ENCODE results near the gene RNPEPL1. TPM values are rescaled to one million over a fixed set of nuclear protein-coding genes. Genes with fewer than 3 reads are reported as not detected.

The RNPEPL1 gene
- total and polyA plus RNA-seq, 2 experiments from 2014 or later: 46.3 to 57.2 TPM

DNA sequence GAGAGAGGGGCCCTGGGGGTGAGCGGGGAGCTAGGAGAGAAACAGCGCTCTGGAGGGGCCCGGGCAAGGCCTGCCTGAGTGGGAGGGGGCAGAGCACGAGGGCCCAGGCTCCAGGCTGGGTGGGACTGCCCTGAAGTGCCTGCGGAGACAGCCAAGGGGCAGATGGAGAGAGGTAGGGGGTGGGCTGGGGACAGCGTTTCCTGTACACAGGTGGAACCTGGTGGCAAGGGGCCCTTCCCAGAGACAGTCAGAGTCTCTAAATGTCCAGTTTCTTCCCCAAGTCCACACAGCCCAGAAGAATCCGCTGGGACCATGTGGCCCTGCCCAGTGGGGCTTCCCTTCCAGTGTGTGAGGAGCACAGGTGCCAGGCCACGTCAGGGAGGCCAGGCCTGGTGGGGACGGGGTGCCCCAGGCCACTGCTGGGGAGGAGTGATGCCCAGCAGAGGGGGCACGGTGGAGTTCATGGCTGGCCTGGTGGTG is 55.3 kb downstream of the RNPEPL1 start:
- 96% methylated on average over 4 of the region's 10 CpGs for WGBS (ENCODE audit: low lambda C conversion rate, missing lambda C conversion rate)
- H2AFZ ChIP-seq: no peak overlapping the region
- H3K36me3 ChIP-seq (replicated peaks; ENCODE audit: insufficient read depth, low read depth): no peaks in the 10 kb centered on the region

DNA sequence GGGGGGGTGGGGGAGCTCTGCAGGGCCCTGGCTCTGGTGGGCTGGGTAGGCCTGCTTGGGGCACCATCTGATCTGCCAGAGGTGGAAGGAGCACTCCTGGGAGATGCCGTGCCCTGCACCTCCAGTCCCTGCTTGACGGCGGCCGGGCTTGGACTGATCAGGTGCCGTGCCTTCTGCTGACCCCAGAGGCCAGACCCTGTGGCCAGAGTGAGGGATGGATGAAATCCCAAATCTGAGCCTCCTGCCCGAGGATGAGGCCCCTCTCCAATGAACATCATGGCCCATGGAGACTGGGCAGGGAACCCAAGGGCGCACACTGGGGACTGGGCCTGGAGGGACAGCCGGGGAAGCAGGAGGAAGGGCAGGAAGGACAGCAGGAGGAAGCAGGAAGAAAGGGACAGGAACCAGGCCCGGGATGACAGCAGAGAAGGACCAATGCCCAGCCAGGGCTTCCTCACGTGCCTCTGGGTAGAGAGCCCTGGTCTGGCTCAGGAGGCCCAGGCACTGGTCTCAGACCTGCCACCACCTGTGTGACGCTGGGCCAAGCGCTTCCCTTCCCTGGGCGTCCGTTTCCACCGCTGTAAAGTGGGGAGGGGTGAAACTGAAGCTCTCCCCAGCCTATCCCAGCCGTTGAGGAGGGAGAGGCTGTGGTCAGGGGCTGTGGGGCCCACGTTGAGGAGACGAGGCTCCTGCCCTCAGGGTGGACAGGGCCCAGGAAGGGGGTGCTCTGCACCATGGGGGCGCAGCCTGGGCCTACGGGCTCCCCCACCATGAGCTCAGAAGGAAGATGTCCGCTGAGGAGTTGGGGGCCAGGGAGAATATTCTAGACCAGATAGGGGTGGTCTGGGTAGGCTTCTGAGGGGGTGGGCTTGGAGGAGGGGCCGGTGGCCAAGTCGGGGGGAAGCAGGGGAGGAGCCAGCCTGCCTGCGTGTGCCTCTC is 56.0 kb downstream of the RNPEPL1 start:
- WGBS (ENCODE audit: low lambda C conversion rate, missing lambda C conversion rate): 77% methylated on average over 20 of the region's 24 CpGs

More for the DNA sequence above, 55.3 kb downstream of the RNPEPL1 start:
- no peak overlapping the region for H3K4me2 ChIP-seq
- no peak overlapping the region for H3K4me3 ChIP-seq
- no peaks in the 10 kb centered on the region for H3K9me3 ChIP-seq (ENCODE audit: low read depth)
- no peaks in the 10 kb centered on the region for H4K20me1 ChIP-seq (ENCODE audit: insufficient read depth, poor library complexity, severe bottlenecking)
- TF ChIP-seq EZH2 (IDR thresholded peaks at IDR 0.05; ENCODE audit: borderline replicate concordance) (no peak), EZH2phosphoT487 (IDR thresholded peaks at IDR 0.05; ENCODE audit: low read depth, severe bottlenecking, unreplicated experiment) (no peak)
- TF ChIP-seq, protein P1, sequence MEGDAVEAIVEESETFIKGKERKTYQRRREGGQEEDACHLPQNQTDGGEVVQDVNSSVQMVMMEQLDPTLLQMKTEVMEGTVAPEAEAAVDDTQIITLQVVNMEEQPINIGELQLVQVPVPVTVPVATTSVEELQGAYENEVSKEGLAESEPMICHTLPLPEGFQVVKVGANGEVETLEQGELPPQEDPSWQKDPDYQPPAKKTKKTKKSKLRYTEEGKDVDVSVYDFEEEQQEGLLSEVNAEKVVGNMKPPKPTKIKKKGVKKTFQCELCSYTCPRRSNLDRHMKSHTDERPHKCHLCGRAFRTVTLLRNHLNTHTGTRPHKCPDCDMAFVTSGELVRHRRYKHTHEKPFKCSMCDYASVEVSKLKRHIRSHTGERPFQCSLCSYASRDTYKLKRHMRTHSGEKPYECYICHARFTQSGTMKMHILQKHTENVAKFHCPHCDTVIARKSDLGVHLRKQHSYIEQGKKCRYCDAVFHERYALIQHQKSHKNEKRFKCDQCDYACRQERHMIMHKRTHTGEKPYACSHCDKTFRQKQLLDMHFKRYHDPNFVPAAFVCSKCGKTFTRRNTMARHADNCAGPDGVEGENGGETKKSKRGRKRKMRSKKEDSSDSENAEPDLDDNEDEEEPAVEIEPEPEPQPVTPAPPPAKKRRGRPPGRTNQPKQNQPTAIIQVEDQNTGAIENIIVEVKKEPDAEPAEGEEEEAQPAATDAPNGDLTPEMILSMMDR (IDR thresholded peaks at IDR 0.05; ENCODE audit: poor library complexity): no peak
- peaks cover 4% of the 10 kb centered on the region for H3K4me1 ChIP-seq (ENCODE audit: insufficient read depth)
- H3K27me3 ChIP-seq: no peaks in the 10 kb centered on the region
- DNase-seq (ENCODE audit: low spot score): no peak
- no peaks in the 10 kb centered on the region for H3K79me2 ChIP-seq
- no peak overlapping the region for H3K27ac ChIP-seq
- H3K9me2 ChIP-seq (replicated peaks; ENCODE audit: insufficient read depth): no peaks in the 10 kb centered on the region

DNA sequence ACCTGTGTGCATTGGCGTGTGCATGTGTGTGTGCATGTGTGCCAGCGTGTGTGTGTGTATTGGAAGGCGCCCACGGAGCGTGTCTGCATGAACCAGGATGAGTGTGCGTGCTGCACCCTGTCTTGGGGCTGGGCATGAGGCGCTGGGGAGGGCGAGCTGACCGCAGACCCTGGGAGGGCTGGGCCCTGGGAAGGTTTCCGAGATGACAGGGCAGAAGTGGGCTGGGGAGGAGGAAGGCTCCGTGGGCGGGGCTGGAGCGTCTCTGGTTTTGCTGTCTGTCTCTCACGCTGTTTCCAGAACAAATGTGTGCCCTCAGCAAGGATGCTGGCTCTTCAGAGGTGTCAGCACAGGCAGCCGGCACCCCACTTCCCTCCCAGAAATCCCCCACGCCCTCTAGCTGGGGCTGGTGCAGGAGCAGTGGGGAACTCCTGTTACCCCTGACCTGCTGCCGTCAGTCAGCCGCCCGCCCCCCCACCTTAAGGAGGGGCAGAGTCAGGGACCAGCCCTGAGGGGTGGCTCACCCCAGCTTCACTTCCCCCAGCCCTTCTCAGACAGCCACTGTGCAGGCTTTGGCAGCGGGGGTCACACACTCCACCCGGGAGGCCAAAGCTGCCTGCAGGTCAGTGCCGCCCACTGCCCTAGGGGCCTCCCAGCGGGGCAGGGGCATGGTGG is 56.8 kb downstream of the RNPEPL1 start, which contains the start of gene GPR35:
Gene GPR35 (plus strand): TSS at position 531 of the 672 bp plus-strand sequence. CDS start 4,473 bp downstream, outside the sequence.
- Histone ChIP-seq H3K4me1 (ENCODE audit: insufficient read depth) (peaks cover 4% of the 10 kb centered on the region), H3K9me2 (replicated peaks; ENCODE audit: insufficient read depth) (no peaks in the 10 kb centered on the region), H3K79me2 (no peaks in the 10 kb centered on the region), H3K36me3 (replicated peaks; ENCODE audit: insufficient read depth, low read depth) (no peaks in the 10 kb centered on the region), H4K20me1 (ENCODE audit: insufficient read depth, poor library complexity, severe bottlenecking) (no peaks in the 10 kb centered on the region), H2AFZ (no peak within 1 kb of the TSS), H3K27me3 (no peaks in the 10 kb centered on the region), H3K9me3 (ENCODE audit: low read depth) (no peaks in the 10 kb centered on the region), H3K4me2 (no peak within 1 kb of the TSS), H3K4me3 (no peak within 1 kb of the TSS), H3K27ac (no peak within 1 kb of the TSS)
- TF ChIP-seq EZH2 (IDR thresholded peaks at IDR 0.05; ENCODE audit: borderline replicate concordance) (no peak), EZH2phosphoT487 (IDR thresholded peaks at IDR 0.05; ENCODE audit: low read depth, severe bottlenecking, unreplicated experiment) (no peak)
- TF ChIP-seq, protein P1 (IDR thresholded peaks at IDR 0.05; ENCODE audit: poor library complexity): no peak
- peak; percentile 38 for DNase-seq (ENCODE audit: low spot score)
- WGBS (ENCODE audit: low lambda C conversion rate, missing lambda C conversion rate): 66% methylated on average over 13 of the region's 23 CpGs

More for the DNA sequence above, 56.0 kb downstream of the RNPEPL1 start:
- no peak for DNase-seq (ENCODE audit: low spot score)
- TF ChIP-seq, protein P1 (IDR thresholded peaks at IDR 0.05; ENCODE audit: poor library complexity): no peak
- TF ChIP-seq EZH2phosphoT487 (IDR thresholded peaks at IDR 0.05; ENCODE audit: low read depth, severe bottlenecking, unreplicated experiment) (no peak), EZH2 (IDR thresholded peaks at IDR 0.05; ENCODE audit: borderline replicate concordance) (no peak)
- Histone ChIP-seq H4K20me1 (ENCODE audit: insufficient read depth, poor library complexity, severe bottlenecking) (no peaks in the 10 kb centered on the region), H3K9me3 (ENCODE audit: low read depth) (no peaks in the 10 kb centered on the region), H3K27ac (no peak overlapping the region), H3K4me3 (no peak overlapping the region), H3K9me2 (replicated peaks; ENCODE audit: insufficient read depth) (no peaks in the 10 kb centered on the region), H3K27me3 (no peaks in the 10 kb centered on the region), H2AFZ (no peak overlapping the region), H3K36me3 (replicated peaks; ENCODE audit: insufficient read depth, low read depth) (no peaks in the 10 kb centered on the region), H3K79me2 (no peaks in the 10 kb centered on the region), H3K4me2 (no peak overlapping the region), H3K4me1 (ENCODE audit: insufficient read depth) (peaks cover 4% of the 10 kb centered on the region)

Measured in hepatocyte (in vitro differentiated cells).